ENCODE results near the gene HRCT1.
"Not testable (repeated sequence)": the region's sequence is repeated elsewhere in the genome, so short reads cannot be mapped to it uniquely, and the experiment has no call there.

The HRCT1 gene

DNA sequence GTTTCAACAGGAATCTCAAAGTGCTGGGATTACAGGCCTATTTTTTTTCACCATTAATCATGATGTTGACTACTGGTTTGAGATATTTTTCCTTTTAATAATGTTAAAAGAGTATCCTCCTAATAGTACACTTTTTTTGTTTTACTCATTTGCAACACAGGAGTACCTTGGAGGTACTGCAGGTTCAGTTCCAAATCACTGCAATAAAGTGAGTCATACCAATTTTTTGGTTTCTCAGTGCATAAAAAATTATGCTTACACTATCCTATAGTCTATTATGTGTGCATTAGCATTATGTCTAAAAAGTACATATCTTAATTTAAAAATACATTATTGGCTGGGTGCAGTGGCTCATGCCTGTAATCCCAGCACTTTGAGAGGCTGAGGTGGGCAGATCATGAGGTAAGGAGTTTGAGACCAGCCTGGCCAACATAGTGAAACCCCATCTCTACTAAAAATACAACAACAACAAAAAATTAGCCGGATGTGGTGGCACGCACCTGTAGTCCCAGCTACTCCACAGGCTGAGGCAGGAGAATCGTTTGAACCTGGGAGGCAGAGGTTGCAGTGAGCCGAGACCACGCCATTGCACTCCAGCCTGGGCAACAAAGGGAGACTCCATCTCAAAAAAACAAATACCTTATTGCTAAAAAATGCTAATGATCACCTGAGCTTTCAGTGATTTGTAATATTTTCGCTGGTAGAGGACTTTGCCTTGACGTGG lies 8.5 kb upstream of the HRCT1 start:
- not testable (repeated sequence) for DNase-seq (ENCODE audit: low spot score)

DNA sequence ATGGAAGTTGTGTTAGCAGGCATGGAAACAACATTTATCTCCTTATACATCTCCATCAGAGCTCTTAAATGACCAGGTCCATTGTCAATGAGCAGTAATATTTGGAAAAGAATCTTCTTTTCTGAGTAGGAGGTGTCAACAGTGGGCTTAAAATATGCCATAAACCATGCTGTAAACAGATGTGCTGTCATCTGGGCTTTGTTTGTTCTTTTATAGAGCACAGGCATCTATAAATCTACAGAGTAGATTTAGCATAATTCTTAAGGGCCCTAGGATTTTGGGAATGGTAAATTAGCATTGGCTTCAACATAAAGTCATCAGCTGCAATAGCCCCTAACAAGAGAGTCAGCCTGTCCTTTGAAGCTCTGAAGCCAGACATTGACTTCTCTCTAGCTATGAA lies 7.7 kb upstream of the HRCT1 start:
- DNase-seq (ENCODE audit: low spot score) = no peak

DNA sequence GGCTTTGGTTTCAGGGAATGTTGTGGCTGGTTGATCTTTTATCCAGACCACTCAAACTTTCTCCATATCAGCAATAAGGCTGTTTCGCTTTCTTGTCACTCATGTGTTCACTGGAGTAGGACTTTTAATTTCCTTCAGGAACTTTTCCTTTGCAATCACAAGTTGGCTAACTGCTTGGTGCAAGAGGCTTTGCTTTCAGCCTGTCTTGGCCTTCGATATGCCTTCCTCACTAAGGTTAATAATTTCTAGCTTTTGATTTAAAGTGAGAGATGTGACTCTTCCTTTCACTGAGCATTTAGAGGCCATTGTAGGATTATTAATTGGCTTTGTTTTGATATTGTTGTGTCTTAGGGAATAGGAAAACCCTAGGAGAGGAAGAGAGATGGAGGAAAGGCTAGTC lies 7.0 kb upstream of the HRCT1 start:
- DNase-seq (ENCODE audit: low spot score) = no peak

DNA sequence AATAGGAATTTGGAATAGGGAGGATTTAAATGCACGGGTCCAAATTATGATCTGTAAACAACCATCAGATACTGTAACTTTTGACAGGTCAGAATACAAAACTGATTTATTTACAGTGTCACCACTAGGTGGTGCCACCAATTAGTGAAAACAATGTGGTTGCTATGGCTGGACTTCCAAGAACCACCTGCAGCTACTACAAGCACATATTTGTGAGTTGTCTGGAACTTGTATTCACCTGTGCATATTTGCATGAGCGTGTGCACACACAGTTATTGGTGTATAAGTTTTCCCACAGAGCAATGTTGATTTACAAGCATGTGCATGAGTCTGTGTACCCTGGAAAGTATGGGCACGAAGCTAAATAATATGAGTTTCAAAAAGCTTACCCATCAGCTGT lies 3.0 kb upstream of the HRCT1 start:
- DNase-seq (ENCODE audit: low spot score) = no peak

DNA sequence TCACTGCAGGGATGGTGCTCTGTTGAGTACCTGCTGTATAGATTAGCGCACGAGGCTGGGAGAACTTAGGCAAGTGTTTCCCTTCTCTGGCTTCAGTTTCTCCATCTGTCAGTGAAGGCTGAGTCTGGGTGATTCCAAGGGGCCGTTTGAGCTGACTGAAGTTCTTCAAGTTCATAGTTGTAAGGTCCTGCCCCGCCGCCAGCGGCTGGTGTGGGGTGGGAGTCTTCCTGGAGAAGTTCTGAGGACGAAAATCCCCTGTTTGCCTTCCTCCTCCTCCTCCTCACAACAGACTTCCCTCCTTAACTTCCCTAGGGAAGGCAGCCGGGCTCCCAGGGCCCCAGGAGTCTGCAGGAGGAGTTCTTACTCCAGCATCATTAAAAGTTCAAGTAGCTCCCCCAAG lies 1.7 kb upstream of the HRCT1 start:
- no peak for DNase-seq (ENCODE audit: low spot score)

DNA sequence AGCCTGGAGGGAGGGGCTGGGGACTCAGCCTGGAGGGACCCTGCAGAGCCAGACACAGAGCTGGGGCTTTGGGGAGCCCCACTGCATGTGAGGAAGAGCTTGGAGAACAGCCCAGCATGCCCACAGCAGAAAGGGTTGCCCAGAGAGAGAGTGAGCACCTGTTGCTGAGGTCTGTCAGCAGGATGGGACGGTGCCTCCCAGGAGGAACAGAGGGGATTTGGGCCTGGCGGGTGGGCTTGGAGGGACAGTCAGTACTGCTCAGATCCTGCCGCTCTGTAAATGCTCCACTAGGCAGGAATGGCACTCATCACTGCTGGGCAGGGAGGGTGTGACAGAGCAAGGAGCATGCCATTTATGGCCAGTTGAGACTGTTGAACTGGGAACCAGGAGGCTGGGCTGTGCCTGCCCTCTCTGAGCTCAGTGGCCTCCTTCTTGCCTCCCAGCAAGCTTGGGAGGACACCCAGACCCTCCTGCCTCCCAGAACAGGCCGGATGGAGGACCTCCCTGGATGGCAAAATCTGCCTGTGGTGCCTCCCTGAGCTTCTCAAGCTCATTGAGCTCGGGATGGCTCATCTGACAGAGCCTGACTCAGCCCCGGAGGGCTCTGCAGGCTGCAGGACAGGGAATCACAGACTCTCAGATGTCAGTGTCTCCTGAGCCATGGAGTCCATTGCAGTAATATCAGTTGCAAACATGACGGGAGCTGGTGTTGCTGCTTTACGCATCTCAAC lies 786 bp upstream of the HRCT1 start:
- DNase-seq (ENCODE audit: low spot score) = no peak

DNA sequence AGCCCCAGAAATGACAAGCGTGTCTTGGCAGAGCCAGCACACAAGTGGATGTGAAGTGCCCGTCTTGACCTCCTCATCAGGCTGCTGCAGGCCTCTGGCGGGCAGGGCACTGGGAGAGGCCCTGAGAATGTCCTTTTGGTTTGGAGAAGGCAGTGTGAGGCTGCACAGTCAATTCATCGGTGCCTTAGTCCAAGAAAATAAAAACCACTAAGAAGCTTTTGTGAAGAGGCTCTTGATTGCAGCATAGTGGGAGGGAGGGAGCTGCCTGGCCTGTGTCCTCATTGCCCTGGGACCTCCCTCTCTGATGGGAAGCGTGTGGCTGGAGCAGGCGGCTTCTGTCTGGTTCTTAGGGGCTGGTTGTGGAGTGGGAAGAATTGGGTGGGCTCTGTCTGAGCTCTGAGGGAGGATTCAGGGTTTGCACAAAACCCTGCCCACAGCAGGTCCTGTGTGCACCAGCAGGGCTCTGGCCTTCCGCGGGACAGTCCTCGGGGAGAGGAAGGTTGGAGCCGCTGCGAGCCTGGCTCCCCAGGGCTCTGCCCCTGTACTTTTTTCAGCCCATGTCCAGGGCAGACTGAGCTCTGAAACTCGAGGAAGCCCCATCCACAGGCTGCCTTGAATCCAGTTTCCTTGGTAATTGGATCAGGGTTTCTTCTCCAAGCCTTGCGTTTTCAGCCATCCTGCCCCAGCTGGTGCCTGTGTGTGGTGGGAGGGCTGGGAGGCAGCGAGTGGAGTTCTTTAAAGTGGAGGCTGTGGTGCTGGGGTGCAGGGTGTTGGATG lies 1.1 kb downstream of the HRCT1 start:
- no peak for DNase-seq (ENCODE audit: low spot score)

DNA sequence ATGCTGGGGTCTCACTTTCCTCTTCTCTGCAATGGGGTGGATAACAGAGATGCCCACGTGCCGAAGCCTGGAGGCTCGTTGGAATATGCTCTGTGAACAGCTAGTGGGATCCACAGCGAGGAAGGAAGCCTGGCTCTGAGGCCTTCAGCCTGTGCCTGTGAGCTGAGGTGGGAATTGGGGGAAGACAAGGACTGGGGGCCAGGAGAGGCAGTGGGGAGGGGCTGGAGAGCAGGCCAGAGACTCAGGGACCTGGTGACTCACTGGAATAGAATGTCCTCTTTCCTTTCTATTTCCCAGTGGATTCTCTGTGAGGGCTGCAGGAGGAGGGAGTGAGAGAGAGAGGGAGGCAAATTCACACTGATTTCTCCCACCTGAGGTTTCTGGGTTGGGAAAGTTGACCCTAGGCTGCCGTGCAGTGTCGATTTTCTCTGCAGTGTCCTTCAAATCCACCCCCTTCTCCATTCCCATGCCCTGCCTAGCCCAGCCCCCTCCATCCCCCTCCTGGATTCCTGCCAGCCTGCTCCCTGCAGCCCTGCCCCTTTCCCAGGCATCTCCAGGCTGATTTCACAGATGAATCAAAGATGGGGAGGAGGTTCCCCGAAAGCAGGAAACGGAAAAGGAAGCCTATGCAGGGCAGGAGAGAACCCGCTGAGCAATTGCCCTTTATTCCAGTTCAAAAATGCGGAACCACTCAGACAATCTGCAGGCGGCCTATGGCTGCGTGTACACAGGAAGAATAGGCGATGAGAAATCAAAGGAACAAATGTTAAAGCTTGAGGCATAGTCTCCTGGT lies 1.9 kb downstream of the HRCT1 start:
- DNase-seq (ENCODE audit: low spot score) = no peak

DNA sequence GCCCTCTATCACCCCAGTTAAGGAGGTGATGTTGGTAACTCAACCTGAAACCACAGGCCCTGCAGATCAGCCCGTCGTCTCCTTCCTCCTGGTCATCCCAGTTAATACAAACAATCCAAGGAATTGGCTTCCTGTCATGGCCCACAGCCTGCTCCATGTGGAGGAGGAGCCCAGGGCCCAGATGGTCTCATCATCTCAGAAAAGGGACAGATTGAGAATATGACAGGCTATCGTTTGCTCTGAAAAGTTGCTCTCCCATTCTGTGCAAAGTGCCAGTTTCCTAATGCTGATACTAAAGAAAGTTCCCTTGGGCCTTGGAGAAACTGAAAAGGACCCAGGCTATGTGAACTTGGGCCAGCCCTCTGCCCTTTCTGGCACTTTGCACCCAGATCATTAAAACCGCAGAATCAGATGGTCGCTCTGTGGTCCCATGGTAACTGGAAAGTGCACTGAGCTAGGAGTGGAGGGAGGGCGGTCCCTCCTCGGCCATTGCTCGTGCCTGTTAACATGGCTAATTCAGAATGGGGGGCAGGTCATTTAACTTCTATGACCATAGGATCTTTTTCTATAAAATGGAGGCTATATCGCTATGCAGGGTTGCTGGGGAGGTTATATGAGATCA lies 2.6 kb downstream of the HRCT1 start:
- no peak for DNase-seq (ENCODE audit: low spot score)

DNA sequence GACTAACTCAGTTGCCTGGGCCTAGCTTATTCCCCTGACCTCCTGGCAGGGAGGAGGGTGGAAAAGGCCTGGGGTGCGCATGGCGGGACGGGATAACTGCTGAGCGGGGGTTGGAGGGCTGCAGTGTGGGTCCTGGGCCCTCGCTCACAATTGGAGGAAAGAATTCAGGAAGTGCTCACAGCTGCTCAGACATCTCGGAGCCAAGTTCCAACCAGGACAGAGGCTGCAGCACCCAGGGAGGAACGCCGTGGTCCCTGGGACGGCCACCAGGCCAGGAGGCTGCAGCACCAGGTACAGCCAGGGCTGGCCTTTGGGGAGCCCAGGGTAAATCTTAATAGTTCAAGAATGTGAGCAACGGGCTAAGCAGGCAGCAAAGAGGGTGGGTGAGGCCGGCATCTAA lies 3.3 kb downstream of the HRCT1 start, which contains the start of gene SPAAR:
TSS of gene SPAAR (plus strand) at position 217 of the 400 bp plus-strand sequence. CDS start 974 bp downstream, outside the sequence.
- no peak for DNase-seq (ENCODE audit: low spot score)

DNA sequence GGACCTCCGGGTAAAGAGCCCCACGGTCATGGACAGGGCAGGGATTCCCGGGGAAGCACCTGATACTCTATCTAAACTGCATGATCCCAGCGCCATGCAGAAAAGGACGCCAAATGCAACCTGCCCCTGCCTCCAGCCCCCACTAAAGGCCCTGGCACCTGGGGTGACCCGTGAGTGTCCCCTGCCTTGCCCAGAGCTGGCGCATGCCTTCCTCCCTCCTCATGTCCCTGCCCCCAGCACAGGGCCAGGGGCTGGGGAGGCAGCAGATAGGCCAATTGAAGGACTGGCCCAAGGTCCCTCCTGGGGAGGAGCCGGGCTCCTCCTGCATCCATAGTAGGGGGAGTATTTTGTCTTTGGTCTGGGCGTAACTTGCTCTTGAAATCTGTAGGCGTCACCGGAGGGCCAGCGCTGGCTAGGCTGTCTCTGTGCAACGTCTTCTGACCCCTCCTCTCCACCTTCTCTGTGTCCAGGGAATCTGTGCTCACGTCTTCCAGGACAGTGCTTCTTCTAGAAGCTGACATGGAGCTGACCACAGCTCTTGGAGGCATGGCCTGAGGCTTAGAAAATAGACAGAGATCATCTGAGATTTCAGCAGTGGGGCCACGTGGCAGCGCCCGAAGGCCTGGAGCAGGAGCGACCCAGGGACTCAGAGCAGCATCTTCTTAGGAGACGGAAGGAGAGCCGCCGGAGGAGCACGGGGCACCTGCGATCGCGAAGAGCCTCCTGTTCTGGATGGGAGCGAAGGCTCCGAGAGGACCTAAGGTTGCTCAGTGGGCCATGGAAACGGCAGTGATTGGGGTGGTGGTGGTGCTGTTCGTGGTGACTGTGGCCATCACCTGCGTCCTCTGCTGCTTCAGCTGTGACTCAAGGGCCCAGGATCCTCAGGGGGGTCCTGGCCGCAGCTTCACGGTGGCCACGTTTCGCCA lies 3.9 kb downstream of the HRCT1 start:
- no peak for DNase-seq (ENCODE audit: low spot score)

DNA sequence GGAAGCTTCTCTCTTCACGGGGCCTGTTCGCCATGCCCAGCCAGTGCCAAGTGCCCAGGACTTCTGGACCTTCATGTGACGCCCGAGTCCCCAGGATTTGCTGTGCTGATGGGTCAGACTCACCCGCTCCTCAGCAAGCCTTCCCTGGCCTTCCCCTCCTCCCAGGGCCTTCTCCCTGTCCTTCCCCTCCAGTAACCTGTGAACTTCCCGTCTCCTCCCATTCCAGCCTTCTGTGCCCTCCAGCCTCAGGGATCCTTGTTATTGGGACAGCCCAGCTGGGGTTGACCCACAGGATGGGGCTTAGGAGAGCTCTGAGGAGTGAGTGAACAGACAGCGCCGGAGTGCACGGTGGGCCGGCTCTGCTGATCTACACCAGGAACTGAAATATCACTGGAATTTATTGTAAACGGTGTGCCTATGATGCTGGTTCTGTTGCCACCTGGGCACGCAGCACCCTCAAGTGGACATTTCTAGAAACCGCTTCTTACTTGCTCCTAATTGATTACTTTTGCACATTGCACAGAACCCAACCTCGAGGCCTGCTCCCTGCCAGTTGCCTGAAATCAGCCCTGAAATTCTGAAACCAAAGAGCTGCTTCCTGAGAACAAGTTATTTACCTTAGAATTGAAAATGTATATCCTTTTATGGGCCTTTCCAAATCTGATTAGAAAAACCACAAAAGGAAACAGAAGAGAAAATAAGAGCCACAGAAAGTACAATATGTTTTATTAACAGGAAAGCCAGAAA lies 4.8 kb downstream of the HRCT1 start:
- DNase-seq (ENCODE audit: low spot score) = no peak

DNA sequence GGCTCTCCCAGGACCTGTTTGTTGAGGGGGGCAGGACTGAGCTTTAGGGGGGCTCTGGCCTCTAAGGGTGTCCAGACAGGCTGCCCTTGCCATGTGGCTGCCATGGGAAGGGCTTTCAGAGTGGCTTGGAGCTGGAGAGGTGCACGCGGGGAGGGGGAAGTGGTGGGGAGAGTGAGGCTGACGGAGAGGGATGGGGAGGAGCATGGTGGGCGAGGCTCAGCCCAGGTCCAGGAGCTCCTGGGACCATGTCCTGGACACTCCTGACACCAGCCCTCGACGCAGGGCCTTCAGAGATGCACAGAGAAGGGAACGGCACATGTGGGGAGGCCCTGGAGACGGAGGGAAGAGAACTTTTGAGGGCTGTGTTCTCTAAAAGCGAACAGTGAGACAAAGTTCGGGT lies 5.7 kb downstream of the HRCT1 start:
- DNase-seq (ENCODE audit: low spot score) = no peak

DNA sequence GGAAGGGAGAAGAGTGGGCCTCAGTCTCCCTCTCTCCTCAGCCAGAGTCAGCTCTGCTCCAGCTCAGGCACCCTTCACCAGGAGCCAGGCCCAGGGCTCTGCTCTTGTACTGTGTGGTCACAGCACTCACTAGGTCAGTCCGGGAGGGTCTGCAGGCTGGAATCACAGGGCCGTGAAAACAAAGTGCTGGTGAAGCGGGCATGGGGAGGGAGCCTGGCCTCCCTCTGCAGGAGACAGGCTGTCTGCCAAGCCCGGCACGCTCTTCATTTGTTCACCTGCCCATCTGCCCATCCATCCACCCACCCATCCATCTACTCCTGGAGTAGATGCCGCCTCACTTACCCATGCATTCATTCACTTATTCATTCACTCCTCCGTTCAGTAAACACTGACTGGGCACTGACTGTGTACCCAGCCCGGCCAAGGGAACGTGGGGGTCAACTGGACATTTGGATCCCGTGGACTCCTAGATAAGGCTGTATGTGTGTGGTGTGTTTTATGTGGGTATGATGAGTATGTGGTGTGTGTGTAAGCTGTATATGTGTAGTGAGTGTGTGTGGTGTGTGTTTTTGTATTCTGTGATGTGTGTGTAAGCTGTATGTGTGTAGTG lies 6.9 kb downstream of the HRCT1 start:
- DNase-seq (ENCODE audit: low spot score) = no peak

DNA sequence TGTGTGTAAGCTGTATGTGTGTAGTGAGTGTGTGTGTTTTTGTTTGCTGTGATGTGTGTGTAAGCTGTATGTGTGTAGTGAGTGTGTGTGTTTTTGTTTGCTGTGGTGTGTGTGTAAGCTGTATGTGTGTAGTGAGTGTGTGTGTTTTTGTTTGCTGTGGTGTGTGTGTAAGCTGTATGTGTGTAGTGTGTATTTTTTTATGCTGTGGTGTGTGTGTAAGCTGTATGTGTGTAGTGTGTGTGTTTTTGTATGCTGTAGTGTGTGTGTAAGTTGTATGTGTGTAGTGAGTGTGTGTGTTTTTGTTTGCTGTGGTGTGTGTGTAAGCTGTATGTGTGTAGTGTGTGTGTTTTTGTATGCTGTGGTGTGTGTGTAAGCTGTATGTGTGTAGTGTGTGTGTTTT lies 7.4 kb downstream of the HRCT1 start:
- DNase-seq (ENCODE audit: low spot score) = not testable (repeated sequence)

DNA sequence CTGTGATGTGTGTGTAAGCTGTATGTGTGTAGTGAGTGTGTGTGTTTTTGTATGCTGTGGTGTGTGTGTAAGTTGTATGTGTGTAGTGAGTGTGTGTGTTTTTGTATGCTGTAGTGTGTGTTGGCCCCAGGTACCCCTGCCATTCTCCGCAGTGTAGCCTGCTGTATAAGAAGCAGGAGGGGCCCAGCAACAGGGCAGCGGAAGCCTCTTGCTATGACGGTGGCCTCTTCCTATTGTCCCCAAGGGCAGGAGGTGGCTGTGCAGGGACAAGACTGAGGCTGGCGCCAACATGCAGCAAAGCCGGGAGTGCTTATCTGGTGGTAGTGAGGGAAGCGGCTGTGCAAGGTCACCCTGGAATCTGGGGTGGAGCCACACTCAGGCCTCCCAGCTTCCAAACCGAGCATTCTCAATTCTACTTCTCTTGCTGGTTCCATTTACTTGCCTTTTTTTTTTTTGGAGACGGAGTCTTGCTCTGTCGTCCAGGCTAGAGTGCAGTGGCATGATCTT lies 8.4 kb downstream of the HRCT1 start:
- DNase-seq (ENCODE audit: low spot score) = no peak

DNA sequence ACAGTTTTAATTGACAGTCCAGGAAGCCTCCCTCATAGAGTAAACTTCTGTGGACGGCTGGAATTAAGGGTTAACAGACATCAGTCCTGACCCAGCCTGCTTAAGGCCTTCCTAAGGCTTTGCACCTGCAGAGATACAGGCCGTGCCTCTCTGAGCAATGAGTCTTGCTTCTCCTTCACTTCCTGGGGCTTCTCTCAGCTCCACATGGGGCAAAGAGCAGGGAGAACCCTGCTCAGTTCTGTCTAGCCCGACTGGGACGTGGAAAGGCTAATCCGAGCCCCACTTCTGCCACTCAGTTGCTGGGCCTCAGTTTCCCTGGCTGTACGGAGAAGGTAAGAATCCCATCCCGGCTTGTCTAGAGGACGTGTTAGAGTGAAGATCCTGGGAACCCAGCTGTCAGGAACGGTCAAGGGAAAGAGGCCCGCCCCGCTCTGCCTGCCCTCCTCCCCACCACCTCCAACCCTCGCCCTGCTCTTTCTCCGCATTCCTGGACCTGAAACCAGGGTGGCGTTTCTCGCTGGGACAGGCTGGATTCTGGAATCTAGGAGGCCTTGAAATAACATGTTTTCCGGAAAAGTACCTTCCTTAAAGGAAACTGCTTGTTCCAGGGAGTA lies 9.8 kb downstream of the HRCT1 start:
- DNase-seq (ENCODE audit: low spot score) = no peak

DNA sequence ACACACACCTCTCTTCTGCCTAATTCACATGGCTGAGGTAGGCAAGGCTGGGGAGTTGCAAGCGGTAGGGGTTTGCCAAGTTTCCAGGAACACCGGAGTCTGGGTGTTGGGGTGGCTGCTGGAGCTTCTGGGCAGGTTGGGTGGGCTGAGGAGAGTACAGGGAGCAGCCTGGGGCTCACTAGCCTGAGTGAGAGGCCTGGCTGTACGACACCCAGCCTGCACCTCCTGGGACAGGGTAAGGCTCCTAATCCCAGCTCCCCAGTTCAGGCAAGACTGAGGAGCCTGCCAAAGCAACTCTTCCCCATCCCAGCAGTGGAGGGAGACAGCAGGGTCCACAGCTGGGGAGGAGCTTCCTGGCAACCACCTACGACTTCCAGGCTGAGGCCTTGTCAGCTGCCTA lies 11.3 kb downstream of the HRCT1 start:
- no peak for DNase-seq (ENCODE audit: low spot score)

DNA sequence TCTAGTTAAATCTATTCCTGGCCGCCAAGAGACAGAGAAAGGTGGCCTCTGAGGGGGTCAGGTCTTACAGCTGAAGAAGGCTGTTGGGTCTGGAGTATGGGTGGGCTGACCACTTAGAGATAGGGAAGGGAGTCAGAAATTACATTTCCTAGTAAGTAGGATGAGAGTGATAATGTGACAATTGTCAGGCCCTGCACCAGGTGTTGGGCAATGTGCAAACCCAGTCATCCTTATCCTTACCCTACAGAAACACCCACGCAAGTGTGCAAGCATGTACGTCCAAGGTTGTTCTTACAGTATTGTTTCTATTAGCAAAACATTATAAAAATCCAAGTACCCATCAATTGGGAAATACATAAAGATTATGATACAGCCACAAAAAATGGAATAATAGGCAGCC lies 12.8 kb downstream of the HRCT1 start:
- no peak for DNase-seq (ENCODE audit: low spot score)
